ENCODE data around the gene ADO.
A peak's percentile ranks its signal among the peaks of the same experiment; 100 is the strongest.

ADO gene

DNA sequence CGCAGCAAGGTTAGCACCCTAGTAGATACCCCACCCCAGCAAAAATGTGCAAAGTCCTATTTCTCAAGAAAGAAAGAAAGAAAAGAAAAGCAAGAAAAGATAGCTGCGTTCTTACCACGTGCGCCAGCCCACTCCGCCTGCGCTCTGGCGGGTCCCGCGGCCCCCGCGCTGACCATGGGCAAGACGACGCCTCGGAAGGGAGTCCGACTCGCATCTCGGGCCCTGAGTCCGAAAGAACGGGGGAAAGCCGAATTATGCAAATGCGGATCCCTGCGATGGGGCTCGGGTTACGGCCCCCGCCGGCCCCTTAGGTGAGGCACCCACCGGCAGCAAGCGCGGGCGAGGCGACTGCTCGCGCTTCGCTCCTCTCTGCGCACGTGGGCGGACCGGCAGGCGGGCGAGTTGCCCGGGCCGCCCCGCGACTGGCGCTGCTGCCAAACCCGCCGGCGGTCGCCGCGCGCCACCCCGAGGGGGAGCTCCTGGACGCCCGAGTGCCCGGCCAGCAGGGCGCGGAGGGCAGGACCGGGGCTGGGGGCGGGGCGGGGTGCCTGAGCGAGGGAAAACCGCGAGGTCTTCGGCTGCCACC is 14.0 kb downstream of the ADO start:
- peak; percentile 21 for DNase-seq (ENCODE audit: low spot score)

- no peak for DNase-seq (ENCODE audit: low spot score)
Measured at GRCh38 chr10:62819141-62819920, 14.8 kb downstream of the ADO start.

- DNase-seq (ENCODE audit: low spot score): no peak
Measured at GRCh38 chr10:62820586-62820985, 16.1 kb downstream of the ADO start.

GRCh38 chr10:62826273-62826672 is 21.8 kb downstream of the ADO start:
- no peak for DNase-seq (ENCODE audit: low spot score)

DNA sequence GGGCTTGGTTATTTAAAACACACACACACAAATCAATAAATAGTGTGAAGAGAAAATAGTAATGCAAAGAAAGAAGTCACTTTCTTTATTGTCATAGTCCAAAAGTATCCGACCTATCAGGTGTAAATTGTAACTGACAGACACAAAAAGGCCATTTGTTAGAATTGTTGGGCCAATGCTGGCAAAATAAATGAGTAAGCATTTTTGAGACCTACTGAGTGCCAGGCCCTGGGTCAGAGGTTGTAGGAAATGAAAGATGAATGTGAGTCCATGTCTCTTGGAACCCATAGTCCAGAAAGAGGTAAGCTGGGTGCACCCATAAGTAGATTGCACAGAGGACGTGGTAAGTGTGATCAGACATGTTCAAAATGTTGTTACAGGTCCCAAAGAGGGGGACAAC is 25.1 kb downstream of the ADO start:
- DNase-seq (ENCODE audit: low spot score): no peak

GRCh38 chr10:62830679-62831078 is 26.2 kb downstream of the ADO start:
- no peak for DNase-seq (ENCODE audit: low spot score)

- DNase-seq (ENCODE audit: low spot score): no peak
Measured at GRCh38 chr10:62831346-62831745, 26.8 kb downstream of the ADO start.

- DNase-seq (ENCODE audit: low spot score): no peak
Measured at GRCh38 chr10:62839590-62839989, 35.1 kb downstream of the ADO start.

GRCh38 chr10:62842983-62843382 is 38.5 kb downstream of the ADO start:
- no peak for DNase-seq (ENCODE audit: low spot score)

DNA sequence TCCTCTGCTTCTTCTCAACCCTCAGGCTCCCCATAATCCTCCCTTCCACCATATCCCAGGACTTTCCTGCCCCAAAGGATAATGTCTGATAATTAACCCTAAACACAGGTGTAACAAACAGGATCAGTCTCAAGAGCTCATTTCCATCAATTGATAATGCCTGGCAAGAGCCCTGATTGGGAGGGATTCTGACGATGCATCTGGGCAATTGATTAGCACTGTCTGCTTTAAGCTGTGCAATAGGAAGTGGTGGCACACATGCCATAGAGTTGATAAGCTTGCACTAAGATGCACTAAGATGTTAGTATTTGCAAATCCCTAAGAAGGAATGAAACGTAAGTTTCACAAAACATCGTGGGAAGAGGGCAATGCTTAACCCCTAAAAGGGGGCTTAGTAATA is 39.1 kb downstream of the ADO start:
- DNase-seq (ENCODE audit: low spot score): no peak

GRCh38 chr10:62844280-62845011 is 39.9 kb downstream of the ADO start:
- DNase-seq (ENCODE audit: low spot score): no peak

DNA sequence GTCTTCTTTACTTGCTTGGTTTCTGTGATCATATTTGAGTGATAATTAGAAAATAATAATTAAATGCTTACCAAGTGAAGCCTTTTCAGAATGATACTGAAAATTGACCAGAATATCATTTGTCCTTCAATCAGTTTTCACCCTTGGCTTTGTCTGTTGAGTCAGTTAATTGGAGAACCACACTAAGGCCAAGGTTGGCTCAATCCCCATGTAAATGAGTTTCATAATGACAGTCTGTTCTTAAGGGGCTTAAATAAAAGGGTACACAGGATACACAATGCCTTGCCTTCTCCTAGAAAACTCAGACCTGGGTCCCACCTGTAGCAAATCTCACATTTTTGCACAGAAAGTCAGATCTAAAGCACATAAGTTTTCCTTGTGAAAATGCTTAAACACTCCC is 42.9 kb downstream of the ADO start:
- DNase-seq (ENCODE audit: low spot score): no peak

GRCh38 chr10:62850646-62851045 is 46.1 kb downstream of the ADO start:
- no peak for DNase-seq (ENCODE audit: low spot score)

DNA sequence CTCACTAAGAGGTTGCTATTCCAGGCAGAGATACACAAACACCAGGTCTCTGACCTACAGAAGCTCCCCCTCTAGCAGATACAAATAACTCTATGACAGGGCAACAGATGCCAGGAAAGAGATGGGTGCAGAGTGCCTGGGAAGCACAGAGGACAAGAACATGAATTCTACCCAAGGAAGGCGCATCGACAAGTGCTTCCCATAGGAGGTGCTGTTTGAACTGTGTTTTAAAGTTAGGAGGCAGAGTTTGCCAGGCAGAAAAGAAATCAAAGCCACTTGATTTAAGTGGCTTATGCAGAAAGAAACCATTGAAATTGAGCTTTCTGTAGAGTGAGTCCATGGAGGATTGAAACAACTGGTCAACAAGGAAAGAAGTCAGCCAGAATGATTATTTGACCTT is 46.9 kb downstream of the ADO start:
- no peak for DNase-seq (ENCODE audit: low spot score)

DNA sequence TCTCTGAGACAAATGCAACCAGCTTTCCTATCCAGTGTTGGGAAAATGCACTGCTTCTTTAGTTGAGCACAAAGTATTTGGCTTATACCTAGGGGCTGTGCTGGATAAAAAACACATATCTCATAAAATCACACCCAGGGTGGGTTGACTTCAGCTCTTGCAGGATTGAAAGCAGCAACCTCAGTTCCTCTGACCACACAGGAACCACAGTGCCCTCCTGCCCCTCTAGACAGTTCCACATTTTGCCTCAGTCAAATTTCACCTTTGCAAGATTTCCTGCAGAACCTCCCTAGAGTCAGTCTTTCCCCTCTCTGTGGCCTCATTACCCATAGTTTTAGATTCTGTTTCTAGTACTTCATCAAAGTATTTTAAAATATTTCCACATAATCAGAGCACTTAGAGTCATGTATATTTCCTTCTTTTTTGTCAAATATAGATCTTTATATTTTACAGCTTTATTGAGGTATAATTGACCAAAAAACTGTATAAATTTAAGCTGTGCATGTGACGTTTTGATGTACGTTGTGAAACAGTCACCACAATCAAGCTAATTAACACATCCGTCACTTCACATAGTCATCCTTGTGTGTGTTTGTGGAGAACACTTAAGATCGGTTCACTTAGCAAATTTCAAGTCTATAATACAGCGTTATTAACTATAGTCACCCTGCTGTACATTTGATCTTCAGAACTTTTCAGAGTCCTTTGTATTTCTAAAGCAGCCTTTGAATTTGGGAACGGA is 48.6 kb downstream of the ADO start:
- peak; percentile 7 for DNase-seq (ENCODE audit: low spot score)

DNA sequence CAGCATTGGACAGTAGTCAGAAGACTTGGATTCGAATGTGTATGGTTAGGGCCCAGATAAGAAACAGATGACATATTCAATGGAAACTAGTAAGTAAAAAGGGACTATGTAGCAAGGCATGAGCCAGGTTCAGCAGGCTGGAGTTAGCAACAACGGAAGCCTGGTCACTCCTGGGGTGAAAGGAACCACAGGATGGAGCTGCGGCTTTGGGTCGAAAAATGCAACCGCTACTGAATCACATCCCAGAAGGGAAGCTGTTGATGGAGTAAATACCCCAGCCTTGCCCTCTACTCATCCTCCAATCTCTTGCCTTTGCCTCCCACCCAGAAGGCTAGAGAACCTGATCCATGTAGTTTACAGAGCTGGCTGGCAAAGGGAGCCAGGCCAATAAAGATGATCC is 49.2 kb downstream of the ADO start:
- DNase-seq (ENCODE audit: low spot score): no peak

DNA sequence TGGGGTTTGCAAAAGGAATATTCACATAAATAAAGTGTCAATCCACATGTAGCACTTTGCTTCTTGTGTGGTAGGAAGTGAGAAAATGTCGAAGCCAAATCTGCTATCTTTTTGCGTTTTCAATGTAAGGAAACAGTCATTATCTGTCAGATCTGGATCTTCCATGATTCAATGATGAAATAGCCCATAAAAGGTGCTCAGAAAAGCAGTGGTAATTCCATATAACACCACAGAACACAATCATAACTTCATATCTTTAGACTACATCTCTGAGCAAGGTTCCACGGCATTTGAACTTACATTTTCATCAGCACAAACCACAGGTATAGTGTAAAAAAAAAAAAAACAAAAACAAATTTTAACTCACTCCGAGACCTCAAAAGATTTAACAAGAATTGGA is 51.5 kb downstream of the ADO start:
- DNase-seq (ENCODE audit: low spot score): peak; percentile 46

All from CD4-positive, alpha-beta T cell treated with Interleukin-2 at 100 ng/mL for 4 hours (primary cell).